ENCODE data around the gene LMAN2L.

LMAN2L gene

GRCh38 chr2:96703021-96703751, 36.7 kb downstream of the LMAN2L start:
- no peak for DNase-seq (ENCODE audit: low read depth, low spot score)

- DNase-seq (ENCODE audit: low read depth, low spot score), result no peak
Observed at GRCh38 chr2:96702098-96702785, 37.6 kb downstream of the LMAN2L start.

- DNase-seq (ENCODE audit: low read depth, low spot score), result no peak
Observed at GRCh38 chr2:96701636-96702035, 38.2 kb downstream of the LMAN2L start.

GRCh38 chr2:96700086-96700485, 39.8 kb downstream of the LMAN2L start:
- no peak for DNase-seq (ENCODE audit: low read depth, low spot score)

- DNase-seq (ENCODE audit: low read depth, low spot score), result no peak
Observed at GRCh38 chr2:96699621-96700020, 40.2 kb downstream of the LMAN2L start.

- no peak for DNase-seq (ENCODE audit: low read depth, low spot score)
Observed at GRCh38 chr2:96699021-96699420, 40.8 kb downstream of the LMAN2L start.

- DNase-seq (ENCODE audit: low read depth, low spot score), result no peak
Observed at GRCh38 chr2:96698221-96698861, 41.5 kb downstream of the LMAN2L start.

- DNase-seq (ENCODE audit: low read depth, low spot score), result no peak
Observed at GRCh38 chr2:96697476-96697875, 42.4 kb downstream of the LMAN2L start.

GRCh38 chr2:96695602-96696001, 44.3 kb downstream of the LMAN2L start:
- no peak for DNase-seq (ENCODE audit: low read depth, low spot score)

GRCh38 chr2:96694816-96695455, 44.9 kb downstream of the LMAN2L start:
- no peak for DNase-seq (ENCODE audit: low read depth, low spot score)

- no peak for DNase-seq (ENCODE audit: low read depth, low spot score)
Observed at GRCh38 chr2:96694279-96694678, 45.6 kb downstream of the LMAN2L start.

- no peak for DNase-seq (ENCODE audit: low read depth, low spot score)
Observed at GRCh38 chr2:96693286-96694200, 46.3 kb downstream of the LMAN2L start.

GRCh38 chr2:96692094-96692971, 47.5 kb downstream of the LMAN2L start:
- no peak for DNase-seq (ENCODE audit: low read depth, low spot score)

GRCh38 chr2:96691022-96691612, 48.7 kb downstream of the LMAN2L start:
- no peak for DNase-seq (ENCODE audit: low read depth, low spot score)

- DNase-seq (ENCODE audit: low read depth, low spot score), result no peak
Observed at GRCh38 chr2:96690306-96691021, 49.4 kb downstream of the LMAN2L start.

GRCh38 chr2:96689431-96689991, 50.4 kb downstream of the LMAN2L start:
- DNase-seq (ENCODE audit: low read depth, low spot score), result no peak

GRCh38 chr2:96688649-96689430, 51.0 kb downstream of the LMAN2L start:
- DNase-seq (ENCODE audit: low read depth, low spot score), result no peak

Measured in brain pericyte (primary cell).